Astrocyte (in vitro differentiated cells and primary cell): Measurements from ENCODE around the gene PRXL2B. TPM values are rescaled to one million over a fixed set of nuclear protein-coding genes. Genes with fewer than 3 reads are reported as not detected.

Source experiments
- DNase-seq: peaks from one replicate; pipeline ENCODE4 v3.0.0-alpha.2; 2010; ENCODE audit warnings: low read depth
- FAIRE-seq: peaks from 2 replicates; lab custom pipeline; 2011; peaks lifted over from hg19 to GRCh38; lab: Jason Lieb, UNC
- H2AFZ ChIP-seq: 2 replicates; pipeline ENCODE4 v1.6.0; 2012; ENCODE audit warnings: low read depth, low read length, inconsistent platforms
- H3K27ac ChIP-seq: 2 replicates; pipeline ENCODE4 v1.5.1; 2011; ENCODE audit warnings: low read depth, low read length, inconsistent platforms
- H3K27me3 ChIP-seq: 2 replicates; pipeline ENCODE4 v1.6.0; 2011; ENCODE audit warnings: low read length, inconsistent platforms; ENCODE audit not compliant: insufficient read depth
- H3K36me3 ChIP-seq: 2 replicates; pipeline ENCODE4 v1.5.1; 2011; ENCODE audit warnings: low read length, inconsistent platforms; ENCODE audit not compliant: insufficient read depth
- H3K4me1 ChIP-seq: 2 replicates; pipeline ENCODE4 v1.5.1; 2011; ENCODE audit warnings: low read length, inconsistent platforms; ENCODE audit not compliant: insufficient read depth
- H3K4me2 ChIP-seq: 2 replicates; pipeline ENCODE4 v1.6.0; 2012; ENCODE audit warnings: low read length, inconsistent platforms
- H3K4me3 ChIP-seq: 2 replicates; pipeline ENCODE4 v1.5.1; 2011; ENCODE audit warnings: low read depth, mild to moderate bottlenecking, low read length, inconsistent platforms; ENCODE audit not compliant: insufficient read depth
- H3K79me2 ChIP-seq: 2 replicates; pipeline ENCODE4 v1.6.0; 2012; ENCODE audit warnings: mild to moderate bottlenecking, low read length, inconsistent platforms; ENCODE audit not compliant: insufficient read depth
- H3K9ac ChIP-seq: 2 replicates; pipeline ENCODE4 v1.6.0; 2012; ENCODE audit warnings: mild to moderate bottlenecking, low read length, inconsistent platforms
- H3K9me3 ChIP-seq: 2 replicates; pipeline ENCODE4 v1.5.1; 2012; ENCODE audit warnings: low read depth, mild to moderate bottlenecking, low read length, inconsistent platforms; ENCODE audit not compliant: insufficient read depth
- H4K20me1 ChIP-seq: 2 replicates; pipeline ENCODE4 v1.6.0; 2012; ENCODE audit warnings: low read length, inconsistent platforms; ENCODE audit not compliant: insufficient read depth
- H3K27ac Mint-ChIP-seq: one replicate; pipeline ENCODE4 v1.8.0; 2021; ENCODE audit warnings: mild to moderate bottlenecking, mixed read lengths; ENCODE audit not compliant: unreplicated experiment
- H3K27me3 Mint-ChIP-seq: one replicate; pipeline ENCODE4 v1.8.0; 2021; ENCODE audit warnings: low read depth, mixed read lengths; ENCODE audit not compliant: unreplicated experiment
- H3K36me3 Mint-ChIP-seq: one replicate; pipeline ENCODE4 v1.8.0; 2021; ENCODE audit warnings: low read depth, mixed read lengths; ENCODE audit not compliant: unreplicated experiment
- H3K4me1 Mint-ChIP-seq: one replicate; pipeline ENCODE4 v1.8.0; 2021; ENCODE audit warnings: low read depth, mixed read lengths; ENCODE audit not compliant: unreplicated experiment
- H3K4me3 Mint-ChIP-seq: one replicate; pipeline ENCODE4 v1.8.0; 2021; ENCODE audit warnings: mild to moderate bottlenecking, moderate library complexity, mixed read lengths; ENCODE audit not compliant: unreplicated experiment
- H3K9me3 Mint-ChIP-seq: one replicate; pipeline ENCODE4 v1.8.0; 2021; ENCODE audit warnings: mild to moderate bottlenecking, mixed read lengths; ENCODE audit not compliant: unreplicated experiment
- CTCF ChIP-seq: IDR thresholded peaks from 2 replicates; pipeline ENCODE4 v1.5.1; 2011; ENCODE audit warnings: low read depth, mild to moderate bottlenecking, inconsistent platforms, low read length, moderate library complexity; ENCODE audit not compliant: insufficient read depth
- EZH2 ChIP-seq: IDR thresholded peaks from 2 replicates; pipeline ENCODE4 v1.6.1; 2012; ENCODE audit warnings: mild to moderate bottlenecking, low read length, inconsistent platforms; ENCODE audit not compliant: insufficient read depth
- total RNA-seq: library from RNA; stranded (reverse); gene quantifications from 2 replicates; pipeline ENCODE4 v1.2.1, GENCODE V29; 2021

Gene PRXL2B
- total RNA-seq, 1 donor from 2014 or later: 19.2 TPM

GRCh38 chr1:2629627-2630497, 43.3 kb downstream of the PRXL2B start:
- FAIRE-seq: no peak
- Histone ChIP-seq H3K4me1 (no peaks in the 10 kb centered on the region), H3K4me3 (no peak overlapping the region), H4K20me1 (no peaks in the 10 kb centered on the region), H2AFZ (no peak overlapping the region), H3K9ac (no peak overlapping the region), H3K4me2 (no peak overlapping the region), H3K79me2 (no peaks in the 10 kb centered on the region), H3K27ac (no peak overlapping the region), H3K9me3 (peaks cover 7% of the 10 kb centered on the region), H3K27me3 (peaks cover 18% of the 10 kb centered on the region), H3K36me3 (no peaks in the 10 kb centered on the region)
- no peaks in the 10 kb centered on the region for H3K36me3 Mint-ChIP-seq
- peaks cover 57% of the 10 kb centered on the region for H3K27me3 Mint-ChIP-seq
- no peak overlapping the region for H3K27ac Mint-ChIP-seq
- no peaks in the 10 kb centered on the region for H3K4me1 Mint-ChIP-seq
- no peak overlapping the region for H3K4me3 Mint-ChIP-seq
- no peak for TF ChIP-seq EZH2
- TF ChIP-seq CTCF: no peak
- H3K9me3 Mint-ChIP-seq: no peaks in the 10 kb centered on the region
- DNase-seq: no peak

- DNase-seq: no peak
- no peaks in the 10 kb centered on the region for H4K20me1 ChIP-seq
- H2AFZ ChIP-seq: no peak overlapping the region
- Mint-ChIP-seq H3K27ac (no peak overlapping the region), H3K36me3 (no peaks in the 10 kb centered on the region), H3K27me3 (peaks cover 51% of the 10 kb centered on the region), H3K4me3 (no peak overlapping the region), H3K9me3 (no peaks in the 10 kb centered on the region), H3K4me1 (no peaks in the 10 kb centered on the region)
- peaks cover 18% of the 10 kb centered on the region for H3K27me3 ChIP-seq
- no peaks in the 10 kb centered on the region for H3K4me1 ChIP-seq
- peaks cover 7% of the 10 kb centered on the region for H3K9me3 ChIP-seq
- no peak for FAIRE-seq
- no peaks in the 10 kb centered on the region for H3K79me2 ChIP-seq
- no peak overlapping the region for H3K4me2 ChIP-seq
- H3K27ac ChIP-seq: no peak overlapping the region
- H3K4me3 ChIP-seq: no peak overlapping the region
- no peak overlapping the region for H3K9ac ChIP-seq
- no peaks in the 10 kb centered on the region for H3K36me3 ChIP-seq
- TF ChIP-seq EZH2 (no peak), CTCF (no peak)
Observed at GRCh38 chr1:2630498-2631135, 44.0 kb downstream of the PRXL2B start.
